Stimulated activated CD4-positive, alpha-beta T cell treated with anti-CD3 and anti-CD28 coated beads, TNF-alpha, amount 100 ng/mL, for 48 hours (primary cell): ENCODE measurements around the gene TTLL11.

Experiments
- DNase-seq, 3 donors: peaks; one replicate each; pipeline ENCODE4 v3.0.0-alpha.2; 2020; ENCODE audit warnings: low read depth in 3 of 3

Gene TTLL11

DNA sequence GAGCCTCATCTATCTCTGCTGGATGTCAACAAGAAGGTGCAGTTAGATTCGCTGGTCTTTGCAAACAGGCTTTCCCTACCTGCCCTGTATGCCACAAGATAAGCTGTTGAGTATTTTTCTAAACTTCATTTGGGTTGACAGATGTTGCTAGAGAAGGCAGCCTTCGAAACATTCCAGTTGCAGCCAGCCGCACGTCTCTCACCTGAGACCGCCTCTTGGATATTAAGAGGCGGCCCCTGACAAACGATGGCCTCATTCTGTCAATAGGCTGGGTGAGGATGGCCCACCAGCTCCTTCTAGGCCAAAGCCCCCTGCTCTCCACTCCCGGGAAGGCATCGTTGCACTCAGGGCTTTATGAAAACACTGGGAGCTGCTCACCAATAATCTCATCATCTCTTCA, 260.0 kb downstream of the TTLL11 start:
- DNase-seq: no peak

DNA sequence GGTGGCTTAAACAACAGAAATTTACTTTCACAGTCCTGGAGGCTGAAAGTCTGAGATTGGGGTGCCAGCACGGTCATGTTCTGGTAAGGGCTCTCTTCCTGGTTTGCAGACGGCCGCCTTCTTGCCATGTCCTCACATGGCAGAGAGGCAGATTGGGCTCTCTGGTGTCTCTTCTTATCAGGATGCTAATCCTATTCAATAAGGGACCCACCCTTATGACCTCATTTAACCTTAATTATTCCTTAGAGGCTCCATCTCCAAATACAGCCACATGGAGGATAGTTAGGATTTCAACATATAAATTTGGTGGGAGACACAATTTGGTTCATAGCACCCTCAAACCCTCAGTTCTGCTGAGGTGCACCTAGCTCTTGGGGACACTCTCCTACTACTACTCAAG, 261.2 kb downstream of the TTLL11 start:
- DNase-seq: no peak

DNA sequence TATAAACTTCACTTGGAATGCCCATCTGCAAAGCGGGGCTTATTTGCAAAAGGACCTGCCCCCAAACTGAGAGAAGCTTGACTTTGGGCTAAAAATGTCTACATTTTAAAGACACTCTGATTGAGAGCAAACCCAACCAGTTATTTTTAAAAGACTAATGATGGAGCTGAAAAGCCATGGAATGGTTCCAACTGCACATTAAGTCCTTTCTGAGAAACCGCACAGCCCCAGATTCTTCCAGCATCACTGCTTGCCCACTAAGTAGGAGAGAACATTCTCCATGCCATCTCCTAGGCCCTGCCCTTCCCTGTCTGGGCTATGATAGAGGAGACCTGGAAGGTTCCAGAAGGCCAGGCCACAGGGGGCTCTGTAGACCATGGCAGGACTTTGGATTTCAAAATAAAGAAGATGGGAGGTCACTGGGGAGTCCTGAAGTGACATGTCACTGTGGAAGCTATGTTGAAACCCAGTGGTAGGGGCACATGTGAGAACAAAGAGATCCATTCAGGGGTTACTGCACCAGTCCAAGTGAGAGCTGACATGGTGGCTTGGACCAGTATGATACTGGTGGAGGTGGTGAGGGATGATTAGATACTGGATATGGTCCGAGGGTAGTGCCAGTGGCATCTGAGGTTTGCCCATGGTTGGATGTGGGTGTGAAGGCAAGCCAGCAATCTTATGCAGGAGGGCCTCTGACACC, 262.5 kb downstream of the TTLL11 start:
- no peak for DNase-seq

DNA sequence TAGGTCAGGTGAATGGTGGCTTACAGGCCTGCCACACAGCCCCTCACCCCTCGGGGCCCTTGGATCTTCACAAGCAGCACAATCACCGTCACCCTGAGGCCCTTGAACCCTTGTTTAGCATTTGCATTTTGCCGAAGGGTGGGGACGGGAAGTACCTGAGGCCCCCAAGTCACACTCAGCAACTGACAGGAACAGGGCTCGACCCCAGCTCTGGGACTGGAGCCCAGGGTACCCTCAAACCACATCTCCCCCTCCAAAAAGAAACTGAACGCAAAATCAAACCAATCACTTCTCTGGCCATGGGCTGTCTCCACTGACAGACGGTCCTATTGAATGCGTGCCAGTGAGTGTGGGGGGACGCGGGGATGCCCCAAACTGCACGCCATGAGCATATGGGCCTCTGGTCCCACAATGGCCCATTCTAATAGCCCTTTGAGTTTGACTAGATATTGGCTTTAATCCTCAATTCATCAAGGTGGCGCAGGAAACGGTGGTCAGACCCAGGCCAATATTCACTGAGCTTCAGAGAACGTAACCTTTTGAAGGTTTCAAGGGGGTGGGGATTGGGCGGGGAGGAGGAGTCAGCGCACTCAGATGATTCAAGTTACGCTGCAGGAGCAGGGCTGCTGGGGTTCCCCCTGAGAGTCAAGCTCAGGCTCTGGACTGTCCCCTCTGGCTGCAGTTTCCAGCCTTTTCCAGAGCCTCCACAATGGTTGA, 265.7 kb downstream of the TTLL11 start:
- DNase-seq: no peak

DNA sequence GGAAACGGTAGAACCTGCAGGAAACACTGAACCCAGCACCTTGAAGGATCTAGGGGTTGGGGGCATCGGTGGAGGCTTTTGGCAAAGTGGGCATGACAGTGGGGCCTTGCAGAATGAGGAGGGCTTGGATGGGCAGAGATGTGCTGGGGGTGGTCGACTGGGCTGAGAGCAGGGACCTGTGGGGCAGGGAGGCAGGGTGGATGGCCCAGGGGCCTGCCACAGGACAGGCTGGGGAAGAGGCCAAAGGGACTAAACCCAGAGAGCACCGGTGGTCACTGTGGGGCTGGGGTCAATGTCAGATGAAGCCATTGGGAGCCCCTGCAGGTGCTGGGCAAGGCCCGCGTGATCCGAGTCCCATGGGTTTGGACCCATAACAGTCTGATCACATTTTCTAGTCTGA, 266.4 kb downstream of the TTLL11 start:
- DNase-seq: no peak

DNA sequence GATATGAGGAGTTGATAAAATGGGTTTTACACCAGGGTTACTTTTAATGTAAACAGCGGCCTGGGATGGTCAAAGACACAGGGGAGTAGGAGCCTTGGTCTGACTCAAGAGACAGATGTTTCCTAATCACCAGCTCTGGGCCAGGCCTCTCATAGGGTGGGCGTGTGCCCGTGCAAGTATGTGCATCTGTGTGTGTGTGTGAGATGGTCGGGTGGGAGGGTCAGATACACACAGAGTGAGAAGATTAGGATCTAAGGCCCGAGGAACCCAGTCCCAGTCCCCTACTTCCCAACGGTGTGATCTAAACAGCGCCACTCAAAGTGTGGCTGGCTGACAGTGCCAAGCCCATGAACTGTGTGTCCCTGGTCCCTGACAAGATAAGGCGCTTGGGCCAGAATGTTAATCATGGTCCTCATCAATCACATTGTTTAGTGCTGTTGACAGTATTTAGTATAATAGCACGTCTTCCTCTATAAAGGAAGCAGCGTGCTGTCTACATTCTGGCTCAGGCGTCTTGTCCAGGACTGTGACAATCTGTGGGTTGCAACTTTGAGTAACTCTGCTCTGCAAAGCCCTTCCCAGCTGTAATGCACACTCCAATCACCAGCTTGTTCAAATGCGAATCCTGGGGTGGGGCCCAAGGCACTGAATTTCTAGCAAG, 267.9 kb downstream of the TTLL11 start:
- no peak for DNase-seq

DNA sequence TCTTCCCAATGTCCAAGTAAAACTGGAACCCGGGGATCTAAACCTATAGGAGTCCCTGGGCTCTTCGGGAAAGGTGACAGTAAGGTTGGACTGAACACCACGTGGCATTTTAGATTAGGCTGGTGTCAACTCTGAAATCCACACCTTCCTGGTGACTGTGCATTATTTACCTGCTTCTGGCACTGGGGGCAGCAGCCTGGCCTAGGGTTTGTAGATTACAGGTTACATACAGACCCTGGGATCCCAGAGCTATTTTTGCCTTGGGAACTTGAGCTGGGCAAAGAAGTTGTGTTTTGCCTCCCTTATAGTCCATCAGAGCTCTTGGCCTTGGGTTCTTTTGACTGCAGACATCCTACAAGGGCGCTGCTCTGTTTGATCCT, 268.5 kb downstream of the TTLL11 start:
- no peak for DNase-seq

DNA sequence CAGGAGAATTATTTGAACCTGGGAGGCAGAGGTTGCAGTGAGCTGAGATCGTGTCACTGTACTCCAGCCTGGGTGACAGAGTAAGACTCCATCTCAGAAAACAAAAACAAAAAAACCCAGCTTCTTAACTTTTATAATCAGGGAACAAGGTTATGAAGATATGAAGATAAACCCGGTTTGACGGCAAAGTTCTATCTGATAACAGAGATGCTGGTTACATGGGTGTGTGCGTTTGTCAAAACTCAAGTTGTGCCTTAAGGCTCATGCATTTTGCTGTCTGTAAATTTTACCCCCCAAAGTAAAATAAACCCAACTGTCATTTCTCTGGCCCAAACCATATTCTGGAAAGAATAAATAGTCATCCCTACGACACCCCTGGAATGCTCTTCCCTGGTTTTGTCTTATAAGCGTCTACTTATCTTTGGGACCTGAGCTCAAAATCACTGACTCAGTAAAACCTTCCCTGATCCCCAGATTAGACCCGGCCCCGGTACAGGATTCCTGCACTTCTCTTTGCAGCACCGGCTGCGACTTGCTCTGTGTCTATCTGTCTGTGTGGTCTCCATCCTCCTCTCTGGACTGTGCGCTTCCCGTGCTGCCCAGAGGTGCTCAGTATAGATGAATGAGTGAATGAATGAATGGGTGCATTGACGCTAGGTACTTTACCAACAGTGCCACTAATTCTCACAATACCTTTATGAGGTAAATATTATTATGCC, 269.5 kb downstream of the TTLL11 start:
- no peak for DNase-seq

DNA sequence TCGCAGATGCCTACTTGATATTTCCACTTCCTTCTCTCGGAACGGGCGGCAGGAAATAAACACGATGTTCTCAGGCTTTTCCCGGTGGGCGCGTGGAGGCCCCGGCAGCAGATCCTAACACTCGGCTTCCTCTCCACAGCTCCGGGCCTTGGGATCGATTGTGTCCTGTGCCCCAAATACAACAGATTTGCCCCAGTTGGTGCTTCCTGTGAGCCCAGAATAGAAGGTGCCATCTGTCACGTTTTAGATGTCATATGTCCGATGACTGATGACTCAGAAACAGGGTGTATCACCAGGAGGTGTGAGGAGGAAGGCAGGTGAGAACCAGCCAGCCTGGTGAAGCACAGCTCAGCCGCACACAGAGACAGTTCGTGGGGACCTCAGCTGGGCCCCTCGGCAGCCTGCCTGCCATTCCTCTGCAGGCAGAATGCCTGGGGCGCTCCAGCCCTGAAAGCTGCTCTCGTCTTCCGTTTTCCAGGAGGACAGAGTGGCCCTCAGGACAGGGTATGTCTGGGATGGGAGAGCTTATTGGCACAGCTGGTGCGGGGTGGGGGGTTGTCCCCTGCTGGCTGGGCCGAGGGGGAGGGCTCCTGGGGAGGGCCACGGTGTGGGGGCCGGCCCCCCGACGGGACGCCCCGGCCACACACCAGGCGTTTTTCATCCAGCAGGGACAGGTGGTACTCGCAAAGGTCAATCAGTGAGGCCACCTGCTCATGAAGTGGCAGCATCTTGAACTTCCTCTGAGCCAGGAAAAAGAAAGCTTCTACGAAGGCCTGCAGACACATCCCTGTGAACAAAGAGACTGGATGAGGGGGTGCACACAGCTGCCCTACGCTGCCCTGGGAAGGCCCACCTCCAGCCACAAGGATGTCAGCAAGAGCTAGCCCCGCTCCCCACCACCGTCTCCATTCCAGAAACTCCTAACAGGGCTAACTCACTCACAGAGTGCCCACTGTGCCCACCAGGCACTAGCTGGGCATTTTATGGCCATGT, 270.7 kb downstream of the TTLL11 start:
- DNase-seq: no peak

DNA sequence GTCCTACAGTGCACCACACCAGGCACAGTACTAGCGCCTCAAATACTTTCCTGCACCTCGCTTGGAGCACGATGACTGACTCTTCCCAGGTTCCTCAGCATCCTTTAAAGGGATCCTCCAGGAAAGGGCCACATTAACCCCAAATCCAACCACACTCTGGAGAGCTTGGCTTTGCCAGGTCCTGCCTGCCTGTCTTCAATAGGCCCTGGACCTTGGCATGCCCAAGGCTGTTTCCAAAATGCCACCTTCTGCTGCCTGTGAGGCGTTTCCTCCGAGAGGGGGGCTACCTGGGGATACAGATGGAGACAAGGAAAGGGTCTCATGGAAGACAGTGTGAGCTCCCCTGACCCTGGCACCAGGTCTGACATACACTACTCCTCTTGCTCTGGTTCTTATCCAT, 271.8 kb downstream of the TTLL11 start:
- DNase-seq: no peak

DNA sequence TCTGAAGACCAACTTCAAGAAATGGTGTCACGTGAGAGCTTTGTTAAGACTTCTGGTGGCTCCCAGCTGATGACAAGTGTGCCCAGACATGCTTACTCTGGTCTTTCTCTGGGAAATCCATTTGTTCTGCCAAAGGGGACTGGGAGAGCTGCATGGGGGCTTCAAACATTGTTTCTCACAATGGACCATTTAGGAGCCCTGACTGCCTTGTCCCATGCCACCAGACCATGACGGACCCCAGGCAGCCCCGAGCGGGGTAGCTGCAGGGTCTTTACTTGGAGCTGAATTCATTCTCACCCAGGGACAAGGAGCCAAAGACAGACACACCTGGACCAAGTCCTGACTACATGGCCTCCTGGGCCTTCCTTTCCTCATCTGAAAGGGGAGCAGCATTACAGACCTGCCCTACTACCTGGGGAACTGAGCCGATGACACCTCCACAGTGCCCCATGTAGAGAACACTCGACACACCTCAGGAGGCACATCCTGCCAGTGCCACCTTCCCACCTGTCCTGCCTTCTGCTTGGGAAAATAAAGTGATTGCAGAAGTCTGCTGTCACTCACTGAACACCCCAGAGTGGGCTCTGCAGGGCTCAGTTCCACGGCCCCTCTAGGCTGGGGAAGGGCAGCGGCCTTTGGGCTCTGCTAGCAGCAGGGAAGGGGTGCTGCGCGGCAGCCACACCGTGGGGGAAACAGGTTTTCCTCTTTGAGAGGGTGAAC, 272.7 kb downstream of the TTLL11 start:
- DNase-seq: no peak

DNA sequence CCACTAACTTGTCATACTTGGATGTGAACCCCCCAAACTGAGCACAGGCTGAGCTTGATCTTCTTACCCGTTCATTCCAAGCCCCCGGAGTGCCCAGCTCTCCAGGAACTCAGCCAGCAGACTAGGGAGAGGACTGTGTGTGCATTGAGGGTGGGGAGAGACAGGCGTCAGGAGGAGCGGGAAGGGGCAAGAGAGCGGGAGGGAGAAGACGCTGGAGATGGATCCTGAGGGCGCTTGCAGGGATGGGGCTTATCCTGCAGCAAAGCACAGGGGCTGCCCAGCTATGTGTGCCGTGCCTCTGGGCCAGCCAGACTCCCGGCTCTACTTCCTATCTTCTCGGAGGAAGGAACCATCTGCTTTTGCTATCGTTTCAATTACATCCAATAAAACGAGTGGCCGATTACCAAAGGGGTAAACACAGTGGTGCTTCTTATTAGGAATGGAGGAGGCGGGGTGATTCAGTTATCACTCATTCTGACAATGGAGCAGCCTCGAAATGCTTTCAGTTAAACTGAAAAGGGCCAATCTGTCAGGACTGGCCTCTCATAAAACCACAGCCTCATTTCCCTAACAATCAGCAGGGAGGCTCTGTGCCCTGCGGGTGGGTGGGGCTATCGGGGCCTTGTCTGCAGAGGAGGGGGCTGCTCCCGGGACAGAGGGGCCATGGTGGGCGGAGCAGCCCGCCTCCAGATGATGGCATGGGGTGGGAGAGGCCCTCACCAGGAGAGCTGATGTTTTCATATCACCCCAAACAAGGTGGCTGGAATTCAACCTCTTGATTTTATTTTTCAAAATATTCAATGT, 273.5 kb downstream of the TTLL11 start:
- no peak for DNase-seq

DNA sequence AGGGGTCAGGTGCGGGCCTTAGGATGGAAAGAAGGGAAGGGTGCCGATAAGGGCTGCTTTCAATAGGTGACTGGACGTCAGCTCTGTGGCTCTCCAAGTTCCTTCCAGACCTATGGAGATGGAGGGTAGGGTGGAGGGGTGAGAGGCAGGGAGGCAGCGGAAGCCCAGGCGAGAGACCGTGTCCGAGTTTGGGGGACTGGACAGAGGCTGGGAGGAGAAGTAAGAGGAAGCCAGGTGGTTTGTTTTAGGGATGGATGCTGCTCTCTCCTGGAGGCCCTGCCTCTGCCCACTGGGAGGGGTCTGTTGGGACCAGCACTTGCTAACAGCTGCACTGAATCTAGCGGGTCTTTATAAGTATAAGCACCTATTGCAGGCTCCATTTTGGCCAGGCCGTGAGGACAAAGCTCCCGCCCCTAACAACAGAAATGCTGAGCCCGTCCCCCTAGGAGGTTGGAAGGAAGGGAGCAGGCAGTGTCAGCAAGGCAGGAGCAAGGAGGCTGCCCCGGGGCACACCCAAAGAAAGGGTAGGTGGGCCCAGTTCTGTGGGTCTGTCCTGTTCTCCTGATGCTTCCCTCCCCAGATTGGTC, 274.2 kb downstream of the TTLL11 start:
- no peak for DNase-seq

DNA sequence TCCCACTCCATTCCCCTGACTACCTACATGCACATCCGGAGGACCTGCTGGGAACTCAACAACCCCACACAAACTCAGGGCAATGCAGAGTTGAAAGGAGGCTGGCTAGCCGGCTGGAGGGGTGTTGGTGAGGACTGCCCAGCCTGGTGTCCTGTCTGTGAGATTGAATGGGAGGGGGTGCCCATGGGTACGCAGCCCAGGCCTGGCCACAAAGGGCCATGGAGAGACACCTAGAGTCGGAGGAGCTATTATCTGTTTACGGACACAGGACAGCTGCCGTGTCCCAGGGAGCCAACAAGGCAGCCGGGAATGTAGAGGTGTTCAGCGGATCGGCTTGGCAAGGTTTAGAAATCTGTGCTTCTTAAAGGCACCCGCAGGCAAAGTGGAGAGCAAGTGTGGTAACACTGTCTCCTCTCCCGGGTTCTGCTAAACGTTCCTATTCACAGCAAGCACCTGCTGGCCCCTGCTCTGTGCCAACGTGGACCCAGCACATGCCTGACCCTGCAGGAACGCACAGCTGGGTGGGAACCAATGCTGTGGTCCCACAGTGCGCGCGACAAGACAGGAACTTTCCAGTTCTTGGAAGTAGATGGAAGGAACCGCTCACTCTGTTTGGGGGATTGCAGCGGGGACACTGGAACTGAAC, 275.0 kb downstream of the TTLL11 start:
- no peak for DNase-seq

DNA sequence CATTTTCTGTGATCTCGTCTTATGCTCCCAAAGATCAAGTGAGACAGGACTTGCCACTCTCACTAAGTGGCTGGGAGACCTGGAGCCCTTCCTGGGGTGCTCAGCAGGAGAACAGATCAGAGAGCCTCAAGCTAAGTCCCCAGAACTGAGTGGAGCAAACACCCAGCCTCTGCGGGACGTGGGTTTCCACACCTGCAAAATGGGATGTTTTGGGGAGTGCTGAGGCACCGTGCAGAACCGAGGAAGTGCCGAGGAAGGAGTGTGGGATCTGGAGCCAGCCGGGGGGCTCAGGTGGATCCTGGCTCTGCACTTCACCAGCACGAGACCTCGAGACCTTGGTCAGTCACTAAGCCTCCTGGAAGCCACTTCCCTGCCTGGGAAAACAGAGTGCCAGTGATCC, 275.6 kb downstream of the TTLL11 start:
- DNase-seq: no peak

DNA sequence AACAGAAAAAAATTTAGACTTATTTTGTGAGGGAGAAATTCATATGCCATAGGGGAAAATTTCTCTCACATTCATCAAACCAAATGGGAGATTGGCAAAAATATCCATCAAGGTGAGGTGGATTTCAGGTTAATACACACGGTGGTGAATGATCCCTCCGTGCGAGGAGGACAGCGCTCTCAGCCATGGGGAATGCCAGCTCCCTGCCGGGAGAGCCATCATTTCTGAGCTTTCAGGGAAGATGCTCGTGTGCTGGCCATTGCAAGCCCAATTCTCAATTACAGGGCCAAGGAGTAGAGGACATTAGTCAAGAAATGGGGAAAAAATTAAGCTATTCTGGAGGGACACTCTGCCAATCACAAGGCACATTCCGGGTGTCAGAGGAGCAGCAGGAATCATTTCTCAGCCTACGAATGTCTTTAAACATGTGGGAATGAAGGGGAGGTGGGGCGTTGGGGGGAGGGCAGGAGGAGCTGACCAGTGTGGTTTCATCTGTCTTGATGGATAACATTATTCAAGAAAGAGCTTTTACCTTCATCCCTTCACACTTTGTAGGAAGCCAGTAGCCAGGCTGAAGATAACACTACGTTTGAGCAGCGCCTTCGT, 276.2 kb downstream of the TTLL11 start:
- no peak for DNase-seq

DNA sequence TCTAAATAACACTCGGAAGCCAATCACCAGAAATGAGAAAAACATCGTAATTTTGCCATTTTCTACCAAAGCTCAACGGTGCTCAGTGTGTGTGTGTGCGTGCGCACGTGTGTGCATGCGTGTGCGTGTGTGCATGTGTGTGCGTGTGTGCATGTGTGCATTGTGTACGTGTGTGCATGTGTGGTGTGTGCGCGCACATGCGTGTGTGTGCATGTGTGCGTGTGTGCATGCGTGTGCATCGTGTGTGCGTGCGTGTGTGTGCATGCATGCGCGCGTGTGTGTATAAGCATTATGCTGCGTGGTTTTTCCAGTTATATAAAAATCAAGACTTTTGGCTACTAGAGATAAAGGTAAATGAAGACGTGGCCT, 276.7 kb downstream of the TTLL11 start:
- DNase-seq: no peak
